HEK293T (cell line): ENCODE measurements around the gene MAGED1.

ENCODE experiments used
- ARNT ChIP-seq: fragments of 450-650 bp; IDR thresholded peaks from 2 replicates; pipeline ENCODE4 v1.6.1; 2017; ENCODE audit warnings: mild to moderate bottlenecking
- BHLHE40 ChIP-seq: fragments of 450-650 bp; IDR thresholded peaks from 2 replicates; pipeline ENCODE4 v1.6.1; 2016; ENCODE audit warnings: mild to moderate bottlenecking, moderate library complexity, borderline replicate concordance
- ELF4 ChIP-seq: fragments of 450-650 bp; IDR thresholded peaks from 2 replicates; pipeline ENCODE4 v1.6.1; 2017; ENCODE audit warnings: antibody characterized with exemption
- FOXA1 ChIP-seq: fragments of 450-650 bp; IDR thresholded peaks from 2 replicates; pipeline ENCODE4 v1.6.1; 2016; ENCODE audit warnings: mild to moderate bottlenecking
- FOXK2 ChIP-seq: fragments of 450-650 bp; IDR thresholded peaks from 2 replicates; pipeline ENCODE4 v1.6.1; 2016; ENCODE audit warnings: mild to moderate bottlenecking
- FOXM1 ChIP-seq: fragments of 450-650 bp; IDR thresholded peaks from 2 replicates; pipeline ENCODE4 v1.6.1; 2017; ENCODE audit warnings: mild to moderate bottlenecking, borderline replicate concordance
- NFRKB ChIP-seq: fragments of 450-650 bp; IDR thresholded peaks from 2 replicates; pipeline ENCODE4 v1.6.1; 2016; ENCODE audit warnings: mild to moderate bottlenecking, moderate library complexity
- PKNOX1 ChIP-seq: fragments of 450-650 bp; IDR thresholded peaks from 2 replicates; pipeline ENCODE4 v1.6.1; 2016
- SP1 ChIP-seq: fragments of 450-650 bp; IDR thresholded peaks from 2 replicates; pipeline ENCODE4 v1.6.1; 2017
- SUZ12 ChIP-seq: fragments of 450-650 bp; IDR thresholded peaks from 2 replicates; pipeline ENCODE4 v1.6.1; 2016; ENCODE audit warnings: mild to moderate bottlenecking

- TF ChIP-seq FOXM1 (no peak), BHLHE40 (no peak), ARNT (no peak), NFRKB (no peak), SUZ12 (no peak), SP1 (no peak), ELF4 (no peak), FOXK2 (no peak), PKNOX1 (no peak), FOXA1 (no peak)
Measured at GRCh38 chrX:51870354-51870753, 23.1 kb upstream of the MAGED1 start.
